WERI-Rb-1 (cell line): ENCODE data around the gene ACTRT2.

Source experiments
- DNase-seq: peaks from one replicate; pipeline ENCODE4 v3.0.0-alpha.2; 2020
- H3K27ac ChIP-seq: fragments of 250-450 bp; sonication (Bioruptor Pico); 2 replicates; pipeline ENCODE4 v1.5.1; 2020; ENCODE audit warnings: mild to moderate bottlenecking, moderate library complexity
- H3K27me3 ChIP-seq: fragments of 250-450 bp; sonication (Bioruptor Pico); 2 replicates; pipeline ENCODE4 v1.5.1; 2021; ENCODE audit warnings: mild to moderate bottlenecking, low read depth, moderate library complexity; ENCODE audit not compliant: insufficient read depth, severe bottlenecking
- H3K36me3 ChIP-seq: fragments of 250-450 bp; sonication (Bioruptor Pico); 2 replicates; pipeline ENCODE4 v1.5.1; 2020; ENCODE audit warnings: mild to moderate bottlenecking, moderate library complexity
- H3K4me3 ChIP-seq: 2 replicates; pipeline ENCODE4 v1.5.1; 2011; ENCODE audit warnings: low read depth, mild to moderate bottlenecking, control low read depth, low read length
- H3K9me3 ChIP-seq: fragments of 250-450 bp; sonication (Bioruptor Pico); 2 replicates; pipeline ENCODE4 v1.5.1; 2021; ENCODE audit warnings: mild to moderate bottlenecking, moderate library complexity; ENCODE audit not compliant: severe bottlenecking
- TF ChIP-seq, protein P1 (sequence below): IDR thresholded peaks from 2 replicates; pipeline ENCODE4 v1.5.1; 2011; ENCODE audit warnings: low read depth, mild to moderate bottlenecking, control low read depth, inconsistent platforms, low read length

ACTRT2 gene

GRCh38 chr1:3024019-3024418, 2.8 kb downstream of the ACTRT2 start:
- Histone ChIP-seq H3K4me3 (no peak overlapping the region), H3K27me3 (no peaks in the 10 kb centered on the region), H3K36me3 (no peaks in the 10 kb centered on the region), H3K27ac (no peak overlapping the region), H3K9me3 (no peaks in the 10 kb centered on the region)
- TF ChIP-seq, protein P1, sequence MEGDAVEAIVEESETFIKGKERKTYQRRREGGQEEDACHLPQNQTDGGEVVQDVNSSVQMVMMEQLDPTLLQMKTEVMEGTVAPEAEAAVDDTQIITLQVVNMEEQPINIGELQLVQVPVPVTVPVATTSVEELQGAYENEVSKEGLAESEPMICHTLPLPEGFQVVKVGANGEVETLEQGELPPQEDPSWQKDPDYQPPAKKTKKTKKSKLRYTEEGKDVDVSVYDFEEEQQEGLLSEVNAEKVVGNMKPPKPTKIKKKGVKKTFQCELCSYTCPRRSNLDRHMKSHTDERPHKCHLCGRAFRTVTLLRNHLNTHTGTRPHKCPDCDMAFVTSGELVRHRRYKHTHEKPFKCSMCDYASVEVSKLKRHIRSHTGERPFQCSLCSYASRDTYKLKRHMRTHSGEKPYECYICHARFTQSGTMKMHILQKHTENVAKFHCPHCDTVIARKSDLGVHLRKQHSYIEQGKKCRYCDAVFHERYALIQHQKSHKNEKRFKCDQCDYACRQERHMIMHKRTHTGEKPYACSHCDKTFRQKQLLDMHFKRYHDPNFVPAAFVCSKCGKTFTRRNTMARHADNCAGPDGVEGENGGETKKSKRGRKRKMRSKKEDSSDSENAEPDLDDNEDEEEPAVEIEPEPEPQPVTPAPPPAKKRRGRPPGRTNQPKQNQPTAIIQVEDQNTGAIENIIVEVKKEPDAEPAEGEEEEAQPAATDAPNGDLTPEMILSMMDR, result no peak
- no peak for DNase-seq

DNA sequence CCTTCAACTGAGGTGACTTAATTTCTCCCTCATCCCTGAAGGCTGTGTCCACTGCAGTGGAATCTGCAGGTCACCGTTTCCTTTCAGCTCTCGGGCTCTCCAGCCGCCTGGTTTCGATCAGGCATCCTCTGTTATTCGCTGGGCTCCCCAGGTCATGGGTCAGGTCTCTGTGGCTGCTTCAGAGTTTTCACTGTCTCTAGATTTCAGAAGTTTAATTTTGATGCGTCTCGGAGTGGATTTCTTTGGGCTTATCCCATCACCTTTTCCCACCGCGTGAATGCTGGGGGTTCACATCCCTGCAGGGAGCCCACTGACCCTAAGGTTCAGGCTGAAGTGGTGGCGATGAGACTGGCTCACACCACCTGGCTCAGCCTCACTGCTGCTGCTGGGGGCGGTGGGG, 3.3 kb downstream of the ACTRT2 start:
- Histone ChIP-seq H3K4me3 (no peak overlapping the region), H3K36me3 (no peaks in the 10 kb centered on the region), H3K27ac (no peak overlapping the region), H3K27me3 (no peaks in the 10 kb centered on the region), H3K9me3 (no peaks in the 10 kb centered on the region)
- no peak for DNase-seq
- TF ChIP-seq, protein P1, result no peak

- no peak for DNase-seq
- Histone ChIP-seq H3K4me3 (no peak overlapping the region), H3K36me3 (no peaks in the 10 kb centered on the region), H3K9me3 (no peaks in the 10 kb centered on the region), H3K27me3 (no peaks in the 10 kb centered on the region), H3K27ac (no peak overlapping the region)
- TF ChIP-seq, protein P1, result no peak
Observed at GRCh38 chr1:3026124-3026523, 4.9 kb downstream of the ACTRT2 start.

GRCh38 chr1:3026581-3027391, 5.5 kb downstream of the ACTRT2 start:
- Histone ChIP-seq H3K36me3 (no peaks in the 10 kb centered on the region), H3K27me3 (no peaks in the 10 kb centered on the region), H3K27ac (no peak overlapping the region), H3K9me3 (no peaks in the 10 kb centered on the region), H3K4me3 (no peak overlapping the region)
- DNase-seq, result no peak
- TF ChIP-seq, protein P1, result no peak

GRCh38 chr1:3027611-3028371, 6.5 kb downstream of the ACTRT2 start:
- Histone ChIP-seq H3K27ac (no peak overlapping the region), H3K9me3 (no peaks in the 10 kb centered on the region), H3K27me3 (no peaks in the 10 kb centered on the region), H3K36me3 (no peaks in the 10 kb centered on the region), H3K4me3 (no peak overlapping the region)
- DNase-seq, result no peak
- TF ChIP-seq, protein P1, result no peak
